Heart left ventricle (tissue), 13 donors: Measurements from ENCODE around the gene MAS1L.

Source experiments
- CTCF ChIP-seq, 12 donors: fragments of 200-600 bp; sonication (generic) in 4 of 12; IDR thresholded peaks; one replicate each; pipeline versions ENCODE4 v1.5.0 to v1.8.0; 2018 to 2022; ENCODE audit warnings: antibody characterized with exemption in 12 of 12, mild to moderate bottlenecking in 5 of 12
- POLR2A ChIP-seq, 2 donors: fragments of 450-650 bp; IDR thresholded peaks; one replicate each; pipeline ENCODE4 v1.6.1; 2017; ENCODE audit warnings: antibody characterized with exemption in 2 of 2, mild to moderate bottlenecking in 2 of 2, moderate library complexity in 2 of 2
- donor health status: ischemic (EF 13 %, LVEDD 7.1; RV severe dilation, severe dysfunction).
- donor health status: DM: no; HTN: yes; CAD: no.
- donor health status: DM: no; HTN: no; CAD: no.
- donor health status: ischemic (EF 25% LVEDD 6.9; RV normal size, moderate dysfunction).
- donor health status: ischemic (EF 25% LVEDD 5.7; RV mildly dilated, moderate dysfunction).
- donor health status: ischemic (EF 35%, LVEDD 5.7; RV mildly dilated, moderate dysfunction).
- donor health status: nonischemic (EF 11% LVEDD 7.7; RV severe dilation, severe dysfunction).
- donor health status: DM: yes; HTN: yes; CAD: no.
- donor health status: PGD.
- donor health status: ischemic (EF 29% LVEDD 5.4; RV normal size, mild dysfunction).
- donor health status: nonischemic (EF 23%, LVEDD 6.1; RV moderate dilation, normal function).

- TF ChIP-seq CTCF (IDR thresholded peaks at IDR 0.05) (no peak), POLR2A (IDR thresholded peaks at IDR 0.05) (no peak)
Measured at GRCh38 chr6:29490055-29490454, 2.3 kb upstream of the MAS1L start.
